RKO (cell line): ENCODE results near the gene HIRIP3.
"Not testable (repeated sequence)": the region's sequence is repeated elsewhere in the genome, so short reads cannot be mapped to it uniquely, and the experiment has no call there.

Experiments
- DNase-seq: peaks from one replicate; pipeline ENCODE4 v3.0.0-alpha.2; 2016; ENCODE audit warnings: low spot score

Gene HIRIP3, protein sequence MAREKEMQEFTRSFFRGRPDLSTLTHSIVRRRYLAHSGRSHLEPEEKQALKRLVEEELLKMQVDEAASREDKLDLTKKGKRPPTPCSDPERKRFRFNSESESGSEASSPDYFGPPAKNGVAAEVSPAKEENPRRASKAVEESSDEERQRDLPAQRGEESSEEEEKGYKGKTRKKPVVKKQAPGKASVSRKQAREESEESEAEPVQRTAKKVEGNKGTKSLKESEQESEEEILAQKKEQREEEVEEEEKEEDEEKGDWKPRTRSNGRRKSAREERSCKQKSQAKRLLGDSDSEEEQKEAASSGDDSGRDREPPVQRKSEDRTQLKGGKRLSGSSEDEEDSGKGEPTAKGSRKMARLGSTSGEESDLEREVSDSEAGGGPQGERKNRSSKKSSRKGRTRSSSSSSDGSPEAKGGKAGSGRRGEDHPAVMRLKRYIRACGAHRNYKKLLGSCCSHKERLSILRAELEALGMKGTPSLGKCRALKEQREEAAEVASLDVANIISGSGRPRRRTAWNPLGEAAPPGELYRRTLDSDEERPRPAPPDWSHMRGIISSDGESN

DNA sequence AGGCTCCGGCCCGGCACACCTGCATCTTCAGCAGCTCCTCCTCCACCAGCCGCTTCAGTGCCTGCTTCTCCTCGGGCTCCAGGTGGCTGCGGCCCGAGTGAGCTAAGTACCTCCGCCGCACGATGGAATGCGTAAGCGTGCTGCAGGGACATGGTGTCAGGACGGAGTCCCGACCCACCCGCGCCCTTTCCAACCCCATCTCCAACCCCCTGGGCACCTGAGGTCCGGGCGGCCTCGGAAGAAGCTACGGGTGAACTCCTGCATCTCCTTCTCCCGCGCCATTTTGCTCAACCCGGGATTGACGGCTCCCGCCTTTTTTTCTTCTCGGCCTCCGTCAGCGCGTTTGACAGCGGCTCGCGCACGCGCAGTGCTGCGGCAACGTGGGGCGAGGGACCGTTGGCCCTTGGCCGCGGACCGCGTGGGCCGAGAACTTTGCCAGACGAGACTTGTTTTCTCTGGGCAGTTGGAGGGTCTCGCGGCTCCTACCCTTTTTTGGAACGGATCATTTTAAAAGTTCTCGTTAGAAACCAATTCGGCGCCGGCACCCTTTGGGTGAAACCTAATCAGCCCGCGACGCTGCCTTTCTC, at the start of gene HIRIP3:
Gene HIRIP3, minus strand, starts transcription at position 294 of the 587 bp plus-strand sequence. Its CDS starts 12 bp downstream, at position 282.
- DNase-seq = peak; percentile 87

DNA sequence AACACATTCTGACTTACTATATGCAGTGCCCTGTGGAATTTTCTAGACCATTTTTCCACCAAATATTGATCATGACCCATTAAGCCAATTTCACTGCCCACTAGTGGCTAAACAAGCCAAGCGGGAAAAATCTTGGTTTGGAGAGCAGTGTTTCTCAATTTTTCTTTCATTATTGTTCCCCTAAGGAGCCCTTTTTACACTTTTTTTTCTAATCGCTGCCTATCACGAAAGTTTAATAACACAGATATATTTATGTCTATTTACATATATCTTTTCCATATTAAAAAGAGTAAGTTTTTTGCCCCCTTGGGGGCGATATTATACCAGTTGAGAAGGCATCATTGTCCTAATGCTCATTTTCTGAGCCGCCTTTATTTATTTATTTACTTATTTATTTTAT, 46.4 kb upstream of the HIRIP3 start:
- DNase-seq = peak; percentile 52

GRCh38 chr16:30040690-30041089, 45.3 kb upstream of the HIRIP3 start:
- not testable (repeated sequence) for DNase-seq

- DNase-seq = no peak
Observed at GRCh38 chr16:30040221-30040620, 44.8 kb upstream of the HIRIP3 start.

DNA sequence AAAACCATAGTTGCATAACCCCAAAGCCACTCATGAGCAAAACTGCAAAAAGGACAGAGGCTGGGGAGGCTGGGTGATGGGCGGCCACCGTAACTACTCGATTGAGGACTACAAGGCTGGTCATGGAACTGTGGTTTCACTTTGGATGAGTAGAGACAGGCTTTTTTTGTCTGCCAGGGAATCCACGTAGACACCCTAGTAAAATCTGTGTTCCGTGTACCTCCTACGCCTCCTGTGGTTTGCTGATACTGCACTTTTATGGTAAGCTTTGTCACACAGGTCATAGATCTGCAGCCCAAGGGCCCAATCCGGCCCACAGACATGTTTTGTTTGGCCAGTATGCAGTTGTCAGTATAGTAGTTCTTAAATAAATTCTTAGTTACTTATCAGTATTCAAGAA, 37.9 kb upstream of the HIRIP3 start:
- no peak for DNase-seq

- peak; percentile 65 for DNase-seq
Observed at GRCh38 chr16:30032083-30032819, 36.8 kb upstream of the HIRIP3 start.

GRCh38 chr16:30031477-30031918, 36.1 kb upstream of the HIRIP3 start:
- DNase-seq = no peak

DNA sequence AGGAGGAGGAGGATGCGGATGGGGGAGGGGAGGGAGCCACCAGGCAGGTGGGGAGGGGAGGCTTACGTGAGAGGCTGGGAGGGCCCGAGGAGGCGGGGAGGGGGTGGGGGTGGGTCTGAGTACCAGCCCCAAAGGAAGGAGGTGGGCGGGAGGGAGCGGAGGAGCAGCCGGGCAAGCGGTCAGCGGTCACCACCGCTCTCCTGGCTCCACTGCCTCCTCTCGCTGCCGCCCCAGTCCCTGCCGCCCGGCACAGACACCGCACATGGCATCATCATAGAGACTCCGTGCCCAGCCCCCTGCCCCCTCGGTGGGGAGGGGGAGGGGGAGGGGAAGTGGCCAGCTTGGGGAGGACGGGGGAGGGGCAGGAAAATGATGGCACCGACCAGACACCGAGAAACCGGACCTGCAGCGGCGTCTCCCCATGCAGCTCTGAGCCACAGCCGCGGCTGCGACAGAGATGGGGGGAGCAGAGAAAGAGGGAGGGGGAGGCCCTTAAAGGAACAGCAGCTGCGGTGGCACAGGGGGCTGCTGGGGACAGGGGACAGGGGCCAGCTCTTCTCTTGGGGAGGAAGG, 35.5 kb upstream of the HIRIP3 start, which contains the start of gene TLCD3B:
Gene TLCD3B, minus strand, starts transcription at position 431 of the 573 bp plus-strand sequence. CDS start 744 bp downstream, outside the sequence.
- no peak for DNase-seq

GRCh38 chr16:30030011-30030685, 34.7 kb upstream of the HIRIP3 start:
- DNase-seq = no peak

- DNase-seq = peak; percentile 36
Observed at GRCh38 chr16:30028438-30029076, 33.1 kb upstream of the HIRIP3 start.

GRCh38 chr16:30027588-30028437, 32.4 kb upstream of the HIRIP3 start:
- DNase-seq = no peak

DNA sequence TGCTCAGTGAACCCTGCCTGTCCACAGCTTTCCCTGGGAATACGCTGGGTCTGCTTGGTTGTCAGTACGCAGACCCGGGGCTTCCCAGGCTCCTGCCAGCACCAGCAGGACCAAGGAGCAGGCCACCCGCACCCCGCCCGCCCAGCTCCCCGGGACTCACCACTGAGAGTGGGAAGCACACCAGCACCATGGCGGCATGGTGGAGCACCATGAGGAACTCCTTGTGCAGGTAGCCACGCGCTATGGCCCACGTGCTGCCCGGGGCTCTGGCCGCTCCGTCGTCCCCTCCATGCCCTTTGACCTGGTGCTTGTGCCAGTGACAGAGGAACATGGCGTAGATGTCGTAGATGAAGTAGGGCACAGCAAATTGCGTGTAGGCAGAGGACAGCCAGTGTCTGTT, 31.0 kb upstream of the HIRIP3 start:
- DNase-seq = no peak

DNA sequence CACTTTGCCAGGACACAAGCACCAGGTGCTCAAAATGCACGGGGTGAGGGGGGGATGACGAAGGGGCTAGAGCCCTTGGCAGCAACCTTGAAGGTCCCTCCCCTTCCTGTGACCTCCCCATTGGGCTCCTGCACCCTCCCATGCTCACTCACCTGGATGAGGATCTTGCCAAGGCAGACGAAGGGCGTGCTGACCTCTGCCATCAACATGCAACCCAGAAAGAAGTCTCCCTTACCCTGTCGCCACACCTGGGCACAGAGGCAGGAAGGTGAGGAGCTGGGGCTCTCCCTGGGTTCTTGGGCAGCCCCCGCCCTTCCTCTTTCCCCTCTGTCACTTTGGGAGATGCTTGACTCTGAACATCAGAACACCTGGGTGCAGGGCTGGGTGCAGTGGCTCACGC, 30.2 kb upstream of the HIRIP3 start:
- no peak for DNase-seq

- DNase-seq = no peak
Observed at GRCh38 chr16:30025156-30025555, 29.7 kb upstream of the HIRIP3 start.

GRCh38 chr16:30024451-30024850, 29.0 kb upstream of the HIRIP3 start:
- DNase-seq = no peak

DNA sequence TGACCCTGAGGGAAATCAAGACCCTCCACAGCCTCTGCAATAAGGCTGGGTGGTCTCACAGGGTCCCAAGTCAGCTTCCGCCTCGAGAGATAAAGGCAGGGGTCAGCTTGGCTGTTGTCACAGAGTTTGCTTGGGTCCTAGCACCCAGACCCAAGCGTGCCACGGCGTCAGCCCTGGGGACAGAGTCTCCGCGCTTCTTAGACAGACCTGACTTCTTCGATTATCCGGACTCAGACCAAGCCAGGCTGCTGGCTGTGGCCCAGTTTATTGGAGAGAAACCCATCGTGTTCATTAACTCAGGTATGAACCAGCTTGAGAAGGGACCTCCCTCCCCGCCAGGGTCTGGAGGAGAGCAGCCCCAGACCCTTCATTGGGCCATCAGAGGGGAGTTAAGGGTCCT, 28.2 kb upstream of the HIRIP3 start:
- no peak for DNase-seq

- DNase-seq = no peak
Observed at GRCh38 chr16:30022887-30023286, 27.5 kb upstream of the HIRIP3 start, which contains the start of gene C16orf92. C16orf92 (plus strand) TSS chr16:30023198; CDS start chr16:30023341, 143 bp downstream.

GRCh38 chr16:30018731-30019158, 23.3 kb upstream of the HIRIP3 start:
- DNase-seq = peak; percentile 55

GRCh38 chr16:30017937-30018336, 22.5 kb upstream of the HIRIP3 start:
- not testable (repeated sequence) for DNase-seq

- DNase-seq = no peak
Observed at GRCh38 chr16:30017277-30017656, 21.9 kb upstream of the HIRIP3 start.
